Activated CD4-positive, alpha-beta memory T cell treated with anti-CD3 and anti-CD28 coated beads, Interleukin-2, amount 10 ng/mL, durations not matched to agents 7 days and 5 days (primary cell): ENCODE results near the gene PARP1. TPM values are rescaled to one million over a fixed set of nuclear protein-coding genes. Genes with fewer than 3 reads are reported as not detected.
"Not testable (repeated sequence)": the region's sequence is repeated elsewhere in the genome, so short reads cannot be mapped to it uniquely, and the experiment has no call there.

Experiments used
- CTCF ChIA-PET: fragments of 350-600 bp; sonication (Branson Sonifier 250); formaldehyde crosslinking; loops from one replicate; lab custom pipeline; 2021; ENCODE audit warnings: antibody characterized with exemption, inconsistent platforms; lab: Charles Lee
- POLR2A ChIA-PET: fragments of 350-600 bp; sonication (Branson Sonifier 250); formaldehyde crosslinking; loops from one replicate; lab custom pipeline; 2021; ENCODE audit warnings: antibody characterized with exemption; lab: Charles Lee
- DNase-seq: peaks from one replicate; pipeline ENCODE4 v3.0.0-alpha.2; 2020
- H3K27ac Mint-ChIP-seq: one replicate; pipeline ENCODE4 v1.8.0; 2021; ENCODE audit warnings: mild to moderate bottlenecking, mixed read lengths
- H3K27me3 Mint-ChIP-seq: one replicate; pipeline ENCODE4 v1.8.0; 2021; ENCODE audit warnings: mixed read lengths
- H3K36me3 Mint-ChIP-seq: one replicate; pipeline ENCODE4 v1.8.0; 2021; ENCODE audit warnings: low read depth, mixed read lengths
- H3K4me1 Mint-ChIP-seq: one replicate; pipeline ENCODE4 v1.8.0; 2021; ENCODE audit warnings: mixed read lengths
- H3K4me3 Mint-ChIP-seq: one replicate; pipeline ENCODE4 v1.8.0; 2021; ENCODE audit warnings: mild to moderate bottlenecking, mixed read lengths
- H3K9me3 Mint-ChIP-seq: one replicate; pipeline ENCODE4 v1.8.0; 2021; ENCODE audit warnings: mixed read lengths
- total RNA-seq, 2 experiments: library from RNA; stranded (reverse); gene quantifications; one replicate each; pipeline ENCODE4 v1.2.3, GENCODE V29; 2021

Gene PARP1
- total RNA-seq, 2 experiments from 2014 or later: 191 to 194 TPM

DNA sequence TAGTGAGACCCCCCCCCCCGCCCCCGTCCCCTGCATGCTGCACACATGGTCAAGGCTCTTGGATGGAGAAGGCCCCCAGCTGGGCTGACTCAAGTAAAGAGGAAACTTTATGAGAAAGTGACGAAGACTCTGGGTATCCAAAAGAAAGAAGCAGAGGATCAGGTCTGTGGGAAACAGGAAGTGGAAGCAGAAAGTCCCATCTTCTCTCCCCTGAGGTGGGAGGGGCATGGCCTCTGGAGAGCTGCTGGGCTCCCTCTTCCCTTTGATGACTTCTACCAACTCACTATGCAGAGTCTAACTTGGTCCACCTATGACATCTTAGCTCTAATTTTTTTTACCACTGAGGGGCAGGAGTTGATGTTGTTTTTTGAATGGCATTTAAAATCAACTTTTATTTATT lies 56.2 kb downstream of the PARP1 start:
- Mint-ChIP-seq H3K9me3 (no peaks in the 10 kb centered on the region), H3K4me1 (no peaks in the 10 kb centered on the region), H3K27ac (no peak overlapping the region), H3K27me3 (no peaks in the 10 kb centered on the region), H3K4me3 (no peak overlapping the region), H3K36me3 (peaks cover 5% of the 10 kb centered on the region)
- DNase-seq: no peak
- ChIA-PET POLR2A (interaction anchor here (1.4 kb wide), 1 partner anchor 93 kb away, joined by 3 read pairs; no protein-coding TSS in a partner anchor), CTCF (interaction anchor here (1.3 kb wide), 1 partner anchor 18 kb away, joined by 3 read pairs; no protein-coding TSS in a partner anchor)

DNA sequence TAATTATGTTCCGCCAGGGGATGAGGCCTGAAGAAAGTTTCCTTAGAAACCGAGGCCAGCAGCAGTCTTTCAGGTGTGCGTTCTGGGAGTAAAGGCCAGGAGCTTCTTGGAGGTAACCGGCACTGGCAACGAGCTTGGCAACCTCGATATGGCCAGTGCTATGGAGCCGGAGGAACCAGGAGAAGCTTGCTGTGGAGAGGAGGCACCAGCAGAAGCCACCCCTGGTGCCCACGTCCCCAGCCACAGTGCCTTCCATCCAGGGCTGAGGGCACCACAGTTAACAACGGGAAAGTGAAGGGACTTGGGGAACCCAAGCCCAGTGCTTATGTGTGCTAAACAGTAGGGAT lies 57.4 kb downstream of the PARP1 start:
- POLR2A ChIA-PET: no interaction called here
- no peaks in the 10 kb centered on the region for H3K4me1 Mint-ChIP-seq
- H3K36me3 Mint-ChIP-seq: peaks cover 1% of the 10 kb centered on the region
- no peak overlapping the region for H3K27ac Mint-ChIP-seq
- DNase-seq: no peak
- CTCF ChIA-PET: no interaction called here
- no peaks in the 10 kb centered on the region for H3K27me3 Mint-ChIP-seq
- no peak overlapping the region for H3K4me3 Mint-ChIP-seq
- H3K9me3 Mint-ChIP-seq: no peaks in the 10 kb centered on the region

DNA sequence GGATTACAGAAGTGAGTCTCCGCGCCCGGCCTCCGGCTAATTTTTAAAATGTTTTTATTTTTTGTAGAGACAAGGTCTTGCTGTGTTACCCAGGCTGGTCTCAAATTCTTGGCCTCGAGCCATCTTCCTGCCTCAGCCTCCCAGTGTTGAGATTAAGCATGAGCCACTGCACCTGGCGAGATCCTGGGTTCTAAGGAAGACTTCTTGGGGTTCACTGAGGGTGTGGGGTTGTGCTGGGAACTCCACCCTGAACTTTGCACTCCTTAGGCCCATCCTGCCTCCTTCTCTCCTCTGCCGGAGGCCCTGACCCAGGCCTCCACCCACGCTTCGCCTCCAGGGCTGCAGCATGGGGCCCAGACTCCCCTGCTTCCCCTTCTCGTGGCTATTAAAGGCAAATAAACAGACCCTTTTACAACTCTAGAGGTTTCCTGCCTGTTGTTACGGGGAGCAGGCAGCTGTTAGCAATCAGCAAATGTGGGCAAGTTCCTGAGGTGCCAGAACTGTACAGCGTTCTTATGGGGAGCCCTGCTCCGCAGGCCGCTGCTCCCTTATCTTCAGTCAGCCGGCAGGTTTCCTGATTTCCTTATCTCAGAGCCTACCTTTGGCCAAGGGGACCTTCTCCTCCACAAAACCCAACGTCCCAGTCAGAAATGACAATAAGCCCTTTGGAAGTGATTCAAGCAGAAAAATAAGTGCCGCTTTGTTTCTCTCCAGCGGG lies 57.9 kb downstream of the PARP1 start:
- no peak overlapping the region for H3K4me3 Mint-ChIP-seq
- ChIA-PET CTCF (no interaction called here), POLR2A (no interaction called here)
- no peaks in the 10 kb centered on the region for H3K4me1 Mint-ChIP-seq
- no peak overlapping the region for H3K27ac Mint-ChIP-seq
- no peak for DNase-seq
- no peaks in the 10 kb centered on the region for H3K36me3 Mint-ChIP-seq
- no peaks in the 10 kb centered on the region for H3K9me3 Mint-ChIP-seq
- no peaks in the 10 kb centered on the region for H3K27me3 Mint-ChIP-seq

DNA sequence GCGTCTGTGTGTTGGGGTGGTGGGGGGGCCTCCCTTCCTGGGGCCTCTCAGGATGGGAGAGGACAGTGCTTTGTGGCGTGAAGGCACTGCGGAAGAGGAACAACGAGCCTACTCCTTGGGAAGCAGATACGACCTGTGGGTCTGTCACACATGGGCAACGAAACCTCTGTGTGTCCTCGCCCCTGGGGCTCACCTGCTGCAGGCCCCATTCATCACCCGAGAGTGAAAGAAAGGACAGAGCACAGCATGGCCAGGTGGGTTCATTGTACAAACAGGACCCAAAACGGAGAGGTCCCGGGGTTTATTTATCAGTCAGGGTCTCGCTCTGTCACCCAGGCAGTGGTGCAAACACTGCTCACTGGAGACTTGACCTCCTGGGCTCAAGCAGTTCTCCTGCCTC lies 58.8 kb downstream of the PARP1 start:
- ChIA-PET CTCF (no interaction called here), POLR2A (no interaction called here)
- H3K27ac Mint-ChIP-seq: no peak overlapping the region
- no peaks in the 10 kb centered on the region for H3K4me1 Mint-ChIP-seq
- H3K36me3 Mint-ChIP-seq: no peaks in the 10 kb centered on the region
- no peak overlapping the region for H3K4me3 Mint-ChIP-seq
- no peaks in the 10 kb centered on the region for H3K27me3 Mint-ChIP-seq
- H3K9me3 Mint-ChIP-seq: no peaks in the 10 kb centered on the region
- no peak for DNase-seq

DNA sequence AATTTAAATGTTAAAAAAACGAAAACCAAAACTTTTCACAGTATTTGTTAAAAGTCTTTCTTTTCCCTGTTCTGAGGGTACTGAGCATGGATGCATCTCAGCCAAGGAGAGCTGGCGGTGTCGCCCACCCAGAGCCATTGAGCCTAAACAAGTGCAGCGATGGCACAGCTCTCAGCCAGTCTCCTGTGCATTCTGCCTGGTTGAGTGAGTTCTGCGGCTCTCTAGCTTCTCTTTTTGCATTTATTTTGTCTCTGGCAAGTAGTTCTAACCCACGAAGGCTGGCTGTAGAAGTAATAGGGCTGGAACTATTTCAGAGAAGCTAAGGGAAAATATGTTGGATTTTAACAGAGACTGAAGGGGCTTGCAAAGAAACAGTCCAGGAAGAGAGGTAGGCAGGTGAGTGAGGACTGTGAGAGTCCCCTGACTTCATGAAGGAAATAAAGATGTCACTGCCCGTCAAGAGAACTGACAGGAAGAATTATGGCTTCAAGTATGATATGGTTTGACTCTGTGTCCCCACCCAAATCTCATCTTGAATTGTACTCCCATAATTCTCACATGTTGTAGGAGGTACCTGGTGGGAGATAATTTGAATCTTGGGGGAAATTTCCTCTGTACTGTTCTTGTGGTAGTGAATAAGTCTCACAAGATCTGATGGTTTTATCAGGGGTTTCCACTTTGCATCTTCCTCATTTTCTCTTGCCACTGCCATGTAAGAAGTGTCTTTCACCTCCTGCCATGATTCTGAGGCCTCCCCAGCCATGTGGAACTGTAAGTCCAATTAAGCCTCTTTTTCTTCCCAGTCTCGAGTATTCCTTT lies 63.2 kb downstream of the PARP1 start:
- DNase-seq: no peak
- Mint-ChIP-seq H3K36me3 (no peaks in the 10 kb centered on the region), H3K9me3 (peaks cover 6% of the 10 kb centered on the region), H3K27ac (no peak overlapping the region), H3K4me1 (no peaks in the 10 kb centered on the region), H3K27me3 (peaks cover 7% of the 10 kb centered on the region), H3K4me3 (no peak overlapping the region)
- ChIA-PET CTCF (interaction anchor here (1.0 to 1.2 kb wide), 2 partner anchors 12 kb away, joined by 3 to 5 read pairs; no protein-coding TSS in a partner anchor), POLR2A (no interaction called here)

DNA sequence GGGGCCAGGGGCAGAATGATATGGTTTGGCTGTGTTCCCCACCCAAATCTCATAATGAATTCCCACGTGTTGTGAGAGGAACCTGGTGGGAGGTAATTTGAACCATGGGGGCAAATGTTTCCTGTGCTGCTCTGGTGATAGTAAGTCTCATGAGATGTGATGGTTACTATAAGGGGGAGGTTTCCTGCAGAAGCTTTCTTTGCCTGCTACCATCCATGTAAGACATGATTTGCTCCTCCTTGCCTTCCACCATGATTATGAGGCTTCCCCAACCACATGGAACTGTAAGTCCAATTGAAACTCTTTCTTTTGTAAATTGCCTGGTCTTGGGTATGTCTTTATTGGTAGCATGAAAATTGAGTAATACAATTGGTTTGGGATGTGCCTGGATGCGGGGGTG lies 65.2 kb downstream of the PARP1 start:
- no peak for DNase-seq
- no peak overlapping the region for H3K27ac Mint-ChIP-seq
- H3K27me3 Mint-ChIP-seq: peaks cover 7% of the 10 kb centered on the region
- ChIA-PET CTCF (interaction anchor here (0.6 kb wide), 1 partner anchor 10 kb away, joined by 3 read pairs; no protein-coding TSS in a partner anchor), POLR2A (no interaction called here)
- H3K36me3 Mint-ChIP-seq: no peaks in the 10 kb centered on the region
- peaks cover 6% of the 10 kb centered on the region for H3K9me3 Mint-ChIP-seq
- no peak overlapping the region for H3K4me3 Mint-ChIP-seq
- H3K4me1 Mint-ChIP-seq: peaks cover under 1% of the 10 kb centered on the region

DNA sequence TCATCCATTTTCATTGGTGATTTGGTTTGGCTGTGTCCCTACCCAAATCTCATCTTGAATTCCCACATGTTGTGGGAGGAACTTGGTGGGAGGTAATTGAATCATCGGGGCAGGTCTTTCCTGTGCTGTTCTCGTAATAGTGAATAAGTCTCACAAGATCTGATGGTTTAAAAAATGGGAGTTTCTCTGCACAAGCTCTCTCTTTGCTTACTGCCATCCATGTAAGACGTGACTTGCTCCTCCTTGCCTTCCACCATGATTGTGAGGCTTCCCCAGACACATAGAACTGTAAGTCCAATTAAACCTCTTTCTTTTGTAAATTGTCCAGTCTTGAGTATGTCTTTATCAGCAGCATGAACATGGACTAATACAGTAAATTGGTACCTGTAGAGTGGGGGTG lies 67.8 kb downstream of the PARP1 start:
- H3K4me1 Mint-ChIP-seq, H3K36me3 Mint-ChIP-seq, H3K27me3 Mint-ChIP-seq, CTCF ChIA-PET, POLR2A ChIA-PET, H3K27ac Mint-ChIP-seq, H3K4me3 Mint-ChIP-seq, DNase-seq, H3K9me3 Mint-ChIP-seq: not testable (repeated sequence)

DNA sequence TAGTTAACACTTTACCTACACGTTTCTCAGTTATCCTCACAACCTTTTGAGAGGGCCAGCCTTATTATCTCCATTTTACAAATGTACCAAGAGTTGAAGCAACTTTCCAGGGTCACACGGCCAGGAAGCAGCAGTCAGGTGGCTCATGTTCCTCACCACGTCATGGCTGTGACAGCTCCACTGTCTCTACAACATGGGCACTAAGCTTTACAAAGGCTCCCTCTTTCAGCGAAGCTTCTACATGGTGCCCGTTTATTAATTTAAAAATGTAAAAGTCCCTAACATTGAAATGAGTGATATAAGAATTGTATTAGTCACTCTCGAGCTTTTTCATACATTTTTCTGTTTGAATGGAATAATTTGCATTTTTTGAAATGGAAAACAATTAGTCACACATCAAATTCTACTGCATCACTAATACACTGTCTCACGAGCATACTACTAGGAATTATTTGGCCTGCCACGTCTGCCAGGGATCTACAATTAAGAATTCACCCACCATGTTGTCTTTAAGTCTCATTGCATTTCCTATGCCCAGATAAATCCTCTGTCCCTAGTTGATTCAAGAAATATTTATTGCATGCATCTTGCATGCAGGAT lies 70.5 kb downstream of the PARP1 start:
- DNase-seq: no peak
- H3K4me3 Mint-ChIP-seq: no peak overlapping the region
- H3K4me1 Mint-ChIP-seq: peaks cover 15% of the 10 kb centered on the region
- peaks cover 7% of the 10 kb centered on the region for H3K27me3 Mint-ChIP-seq
- H3K9me3 Mint-ChIP-seq: peaks cover 6% of the 10 kb centered on the region
- CTCF ChIA-PET: interaction anchor here (1.5 kb wide), 1 partner anchor 28 kb away, joined by 5 read pairs; the partner anchor contains the start of gene LIN9
- H3K36me3 Mint-ChIP-seq: no peaks in the 10 kb centered on the region
- POLR2A ChIA-PET: no interaction called here
- no peak overlapping the region for H3K27ac Mint-ChIP-seq

DNA sequence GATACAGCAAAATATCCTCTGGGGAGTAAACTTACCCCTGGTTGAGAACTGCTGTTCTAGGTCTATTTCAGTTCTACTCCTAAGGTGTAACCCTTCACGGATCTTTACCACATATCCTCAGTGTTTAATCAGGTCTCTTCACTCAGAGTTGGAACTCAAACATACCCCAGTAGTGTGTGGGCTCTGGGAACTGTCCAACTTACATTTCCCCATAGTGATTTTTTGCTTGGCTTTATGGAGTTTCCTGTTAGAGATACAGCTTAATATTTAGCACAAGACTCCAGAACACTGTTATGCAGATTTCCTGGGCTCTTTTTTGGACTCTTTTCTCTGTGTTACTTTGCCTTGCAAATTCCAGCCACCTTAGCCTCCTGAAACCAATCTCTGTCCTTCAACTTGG lies 72.2 kb downstream of the PARP1 start:
- peaks cover 19% of the 10 kb centered on the region for H3K4me1 Mint-ChIP-seq
- POLR2A ChIA-PET: no interaction called here
- CTCF ChIA-PET: interaction anchor here (1.0 to 4.7 kb wide), 3 partner anchors 25 to 211 kb away, joined by 3 to 83 read pairs (median 41); partner anchors contain the start of genes LIN9 and PARP1

DNA sequence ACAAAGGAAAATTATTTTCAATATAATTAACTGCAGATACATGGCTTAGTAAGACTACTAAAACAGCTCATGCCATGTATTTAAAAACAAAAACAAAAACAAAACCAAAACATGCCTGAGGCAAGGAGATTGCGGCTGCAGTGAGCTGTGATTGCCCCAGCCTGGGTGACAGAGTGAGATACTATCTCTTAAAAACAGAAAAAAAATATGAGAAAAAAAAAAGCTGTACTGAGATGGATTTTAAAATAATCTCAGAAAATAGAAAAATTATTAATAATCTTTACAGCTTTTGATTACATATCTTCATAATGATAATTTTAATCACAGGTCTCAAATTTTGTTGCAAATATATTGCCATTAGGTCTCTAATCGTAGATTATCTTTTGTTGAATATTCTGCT lies 74.9 kb downstream of the PARP1 start:
- Mint-ChIP-seq H3K9me3 (no peaks in the 10 kb centered on the region), H3K27me3 (no peaks in the 10 kb centered on the region), H3K4me3 (peak overlapping the region; percentile 3), H3K36me3 (no peaks in the 10 kb centered on the region), H3K27ac (no peak overlapping the region), H3K4me1 (peaks cover 20% of the 10 kb centered on the region)
- ChIA-PET CTCF (interaction anchor here (0.6 to 4.7 kb wide), 47 partner anchors 8 to 904 kb away, joined by 3 to 83 read pairs (median 4); partner anchors contain the start of genes ACBD3, LIN9 and PARP1), POLR2A (interaction anchor here (0.8 to 1.9 kb wide), 7 partner anchors 13 to 267 kb away, joined by 3 to 22 read pairs (median 3); partner anchors contain the start of gene LIN9)
- DNase-seq: peak; percentile 21

More for the DNA sequence above, 72.2 kb downstream of the PARP1 start:
- Mint-ChIP-seq H3K27me3 (peaks cover 7% of the 10 kb centered on the region), H3K27ac (no peak overlapping the region), H3K36me3 (no peaks in the 10 kb centered on the region), H3K9me3 (peaks cover 6% of the 10 kb centered on the region), H3K4me3 (no peak overlapping the region)
- no peak for DNase-seq

DNA sequence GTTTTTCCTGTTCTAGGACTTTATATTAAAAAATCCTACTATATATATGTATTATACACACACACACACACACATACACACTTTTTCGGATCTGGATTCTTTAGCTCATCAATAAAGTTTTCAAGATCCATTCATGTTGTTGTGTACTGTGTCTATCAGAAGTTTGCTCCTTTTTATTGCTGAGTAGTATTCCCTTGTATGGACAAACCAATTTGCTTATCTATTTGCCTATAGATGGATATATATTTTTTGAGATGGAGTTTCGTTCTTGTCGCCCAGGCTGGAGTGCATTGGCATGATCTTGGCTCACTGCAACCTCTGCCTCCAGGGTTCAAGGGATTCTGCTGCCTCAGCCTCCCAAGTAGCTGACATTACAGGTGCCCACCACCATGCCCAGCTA lies 78.7 kb downstream of the PARP1 start:
- Mint-ChIP-seq H3K36me3 (no peaks in the 10 kb centered on the region), H3K27ac (no peak overlapping the region), H3K9me3 (no peaks in the 10 kb centered on the region), H3K4me1 (peaks cover 20% of the 10 kb centered on the region), H3K27me3 (no peaks in the 10 kb centered on the region), H3K4me3 (no peak overlapping the region)
- DNase-seq: no peak
- ChIA-PET POLR2A (no interaction called here), CTCF (interaction anchor here (0.6 to 1.1 kb wide), 3 partner anchors 22 to 79 kb away, joined by 3 to 4 read pairs (median 3); partner anchors contain the start of gene PARP1)

DNA sequence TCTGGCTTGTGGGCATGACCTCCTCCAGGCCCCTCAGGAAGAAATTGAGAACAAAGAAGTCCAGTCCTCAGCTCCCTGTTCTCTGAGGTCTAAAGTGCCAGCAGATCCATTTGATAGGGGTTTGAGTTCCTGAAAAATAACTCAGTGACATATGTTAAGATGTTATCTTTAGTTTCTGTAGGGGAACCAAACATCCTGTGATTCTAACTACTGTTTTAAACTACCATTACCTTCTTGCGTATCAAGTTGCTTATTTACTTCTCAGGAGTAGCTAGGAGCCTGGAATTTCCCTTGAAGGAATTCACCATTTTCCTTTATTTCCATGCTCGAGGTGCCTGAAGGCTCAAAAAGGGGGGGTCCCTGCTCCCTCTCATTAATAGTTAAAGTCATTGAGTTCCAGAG lies 80.1 kb downstream of the PARP1 start:
- Mint-ChIP-seq H3K27me3 (peaks cover 2% of the 10 kb centered on the region), H3K27ac (no peak overlapping the region), H3K36me3 (no peaks in the 10 kb centered on the region), H3K4me3 (no peak overlapping the region), H3K4me1 (peaks cover 13% of the 10 kb centered on the region), H3K9me3 (no peaks in the 10 kb centered on the region)
- DNase-seq: no peak
- CTCF ChIA-PET: no interaction called here
- POLR2A ChIA-PET: interaction anchor here (0.6 to 1.4 kb wide), 2 partner anchors 18 to 54 kb away, joined by 3 to 6 read pairs; partner anchors contain the start of gene LIN9
